ENCODE data around the gene ZNF785. TPM values are rescaled to one million over a fixed set of nuclear protein-coding genes. Genes with fewer than 3 reads are reported as not detected.
"Not testable (repeated sequence)": the region's sequence is repeated elsewhere in the genome, so short reads cannot be mapped to it uniquely, and the experiment has no call there.

The ZNF785 gene
- total RNA-seq, 2 donors from 2014 or later, result 14.9 to 17.8 TPM

DNA sequence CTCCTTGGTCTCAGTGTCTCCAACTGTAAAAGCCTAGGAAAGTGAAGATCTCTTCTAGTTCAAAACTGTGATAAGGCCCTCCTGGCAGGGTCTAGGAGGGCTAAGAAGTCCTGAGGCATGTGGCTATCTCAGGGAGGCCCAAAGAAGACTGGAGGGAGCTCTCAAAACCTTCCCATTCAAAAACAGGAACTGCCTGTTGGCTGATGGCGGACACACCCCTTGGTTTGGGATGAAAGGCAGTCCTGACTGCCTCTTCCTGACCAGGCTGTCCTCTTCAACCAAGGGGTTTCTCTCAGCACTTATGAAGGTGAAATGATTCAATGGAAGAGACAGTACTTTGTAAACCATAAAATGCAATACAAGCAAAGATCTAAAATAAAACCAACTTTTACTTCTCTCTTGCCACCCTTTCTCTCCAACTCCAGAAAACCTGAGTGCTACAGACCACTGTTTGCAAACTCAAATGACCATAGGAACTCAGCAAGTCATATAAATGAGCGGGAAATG, 32.1 kb downstream of the ZNF785 start:
- intact Hi-C loops (cut with DNase I, micrococcal nuclease), result no loop called here
- DNase-seq (no peak), ATAC-seq (no peak)

GRCh38 chr16:30552956-30553355, 32.5 kb downstream of the ZNF785 start:
- intact Hi-C loops (cut with DNase I, micrococcal nuclease), result no loop called here
- DNase-seq (no peak), ATAC-seq (no peak)

DNA sequence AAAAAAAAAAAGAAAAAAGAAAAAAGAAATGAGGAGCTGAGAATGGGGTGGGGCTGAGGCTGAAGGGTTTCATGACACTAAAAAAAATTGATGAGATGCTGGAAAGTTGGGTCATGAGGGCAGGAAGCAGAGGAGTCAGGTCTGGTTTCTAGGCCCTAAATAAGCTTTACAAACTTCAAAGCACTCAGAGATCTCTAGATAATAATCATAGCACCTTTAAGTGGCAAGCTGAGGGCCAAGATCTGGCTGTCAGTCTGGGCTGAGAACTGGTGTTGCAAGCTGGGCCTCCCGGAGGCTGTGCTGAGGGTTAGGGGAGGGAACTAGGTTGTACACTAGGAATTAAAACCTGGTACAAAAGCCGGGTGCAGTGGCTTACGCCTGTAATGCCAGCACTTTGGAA, 33.7 kb downstream of the ZNF785 start:
- DNase-seq (no peak), ATAC-seq (no peak)
- intact Hi-C loops (cut with DNase I, micrococcal nuclease), result no loop called here

DNA sequence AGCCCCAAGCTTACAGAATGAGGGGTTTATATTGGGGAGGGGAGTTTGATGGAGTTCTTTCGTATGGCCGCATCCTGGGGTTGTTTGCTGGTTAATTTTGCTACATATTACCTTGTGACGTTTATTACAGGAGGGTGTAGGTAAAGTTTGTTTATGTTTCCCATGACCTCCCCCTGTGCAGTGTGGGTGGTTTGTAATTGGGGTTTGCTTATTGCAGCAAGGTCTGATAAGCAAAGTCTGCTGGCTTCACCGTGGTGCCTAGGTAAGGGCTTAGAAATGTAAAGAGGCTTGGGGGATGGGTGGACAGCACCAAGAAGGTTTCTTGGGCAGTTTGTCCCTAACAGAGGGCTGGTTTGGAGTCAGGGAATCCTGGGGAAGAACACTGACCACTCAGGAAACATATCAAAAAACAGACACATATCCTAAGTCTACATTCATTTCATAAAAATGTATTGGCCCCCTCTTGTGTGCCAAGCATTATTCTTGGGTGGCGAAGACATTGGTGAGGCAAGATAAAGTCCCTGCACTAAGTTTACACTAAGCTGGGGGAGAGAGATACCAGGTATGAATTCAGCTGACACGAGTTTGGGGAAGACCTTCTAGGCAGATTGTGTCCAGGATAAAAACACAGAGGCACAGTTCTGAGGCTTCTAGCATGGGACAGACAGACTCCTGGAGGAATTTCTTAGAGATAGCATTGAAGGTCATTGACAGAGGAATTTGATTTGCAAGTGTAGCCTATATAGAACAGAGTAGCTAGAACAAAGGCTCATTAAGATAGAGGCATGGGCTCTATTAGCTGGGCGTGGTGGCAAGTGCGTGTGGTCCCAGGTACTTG, 36.9 kb downstream of the ZNF785 start:
- peak in 1 of 2 donors; percentile 32 for DNase-seq
- ATAC-seq, result peak; percentile 56
- intact Hi-C loops (cut with DNase I, micrococcal nuclease), result no loop called here

DNA sequence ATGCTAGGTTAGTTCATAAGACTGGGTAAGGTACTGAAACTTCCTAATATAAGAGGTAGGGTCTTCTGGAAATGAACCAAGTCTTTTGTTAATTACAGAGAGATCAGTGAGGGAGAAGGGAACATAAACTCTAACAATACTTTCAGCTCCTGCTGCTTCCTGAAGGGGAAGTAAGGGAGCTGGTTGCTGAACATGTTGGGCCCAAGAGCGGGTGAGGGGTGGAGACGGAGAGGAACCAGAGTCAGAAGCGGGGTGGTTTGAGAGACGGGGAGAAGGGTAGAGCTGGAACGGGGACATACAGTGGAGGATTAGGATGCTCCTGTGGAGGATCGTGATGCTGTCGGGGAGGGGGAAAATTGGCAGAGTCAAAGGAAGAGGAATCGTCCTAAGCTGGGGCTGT, 39.4 kb downstream of the ZNF785 start:
- intact Hi-C loops (cut with DNase I, micrococcal nuclease), result no loop called here
- ATAC-seq (no peak), DNase-seq (no peak)

DNA sequence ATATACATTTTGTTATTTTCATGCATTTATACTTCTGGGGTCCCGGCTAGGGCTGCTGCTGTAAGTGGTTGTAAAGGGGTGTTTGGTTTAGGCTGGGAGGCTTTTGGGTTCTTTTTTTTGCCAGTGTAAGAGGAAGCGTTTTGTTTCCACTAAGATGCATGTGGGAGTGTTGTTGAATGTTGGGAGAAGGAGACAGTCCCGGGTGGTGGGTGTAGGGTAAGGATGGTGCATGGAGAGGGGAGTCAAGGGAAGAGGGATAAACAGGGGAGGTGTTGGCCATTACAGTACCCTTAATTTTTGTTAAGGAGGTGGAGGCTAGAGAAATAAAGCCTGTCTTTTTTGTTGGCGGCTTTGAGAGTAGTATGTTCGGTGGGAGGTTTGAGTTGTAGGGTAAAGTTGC, 42.4 kb downstream of the ZNF785 start:
- no peak for DNase-seq
- intact Hi-C loops (cut with DNase I, micrococcal nuclease), result no loop called here
- ATAC-seq, result no peak

DNA sequence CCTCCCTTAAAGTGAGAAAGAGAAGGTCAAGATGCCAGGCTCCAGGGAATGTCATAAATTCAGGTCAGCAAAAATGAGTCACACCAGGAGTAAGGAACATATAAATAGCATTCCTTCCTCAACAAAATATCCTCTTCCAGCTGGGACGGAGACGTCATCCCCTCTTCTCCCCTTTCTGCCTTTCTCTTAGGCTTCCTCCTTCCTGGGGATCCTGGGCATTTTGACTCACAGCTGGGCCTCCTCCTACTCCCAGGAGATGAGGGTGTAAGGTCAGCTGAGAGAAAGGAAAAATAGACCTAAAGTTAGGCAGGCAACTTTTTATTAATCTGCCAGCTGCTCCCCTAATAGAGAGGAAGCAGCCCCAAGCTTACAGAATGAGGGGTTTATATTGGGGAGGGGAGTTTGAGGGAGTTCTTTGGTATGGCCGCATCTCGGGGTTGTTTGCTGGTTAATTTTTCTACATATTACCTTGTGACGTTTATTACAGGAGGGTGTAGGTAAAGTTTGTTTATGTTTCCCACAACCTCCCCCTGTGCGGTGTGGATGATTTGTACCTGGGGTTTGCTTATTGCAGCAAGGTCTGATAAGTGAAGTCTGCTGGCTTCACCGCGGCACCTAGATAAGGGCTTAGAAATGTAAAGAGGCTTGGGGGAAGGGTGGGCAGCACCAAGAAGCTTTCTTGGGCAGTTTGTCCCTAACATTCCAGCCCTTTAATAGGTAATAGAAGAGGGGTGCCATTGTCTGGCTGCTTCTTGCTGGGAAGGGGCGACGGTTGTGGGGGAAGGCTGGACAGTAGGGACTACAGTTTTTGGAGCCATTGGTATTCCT, 43.8 kb downstream of the ZNF785 start:
- ATAC-seq, result peak; percentile 69

GRCh38 chr16:30540916-30541464, 44.5 kb downstream of the ZNF785 start:
- ATAC-seq, result peak; percentile 68
- DNase-seq; intact Hi-C loops (cut with DNase I, micrococcal nuclease): not testable (repeated sequence)

More for the DNA sequence above, 43.8 kb downstream of the ZNF785 start:
- peak in 1 of 2 donors; percentile 65 for DNase-seq
- intact Hi-C loops (cut with DNase I, micrococcal nuclease), result no loop called here

- not testable (repeated sequence) for ATAC-seq
- intact Hi-C loops (cut with DNase I, micrococcal nuclease), result loop anchor here in 1 of 2 donors (10.0 kb wide), 1 partner anchor 95 kb away; the partner anchor contains the start of gene SEPHS2
Measured at GRCh38 chr16:30539986-30540526, 45.4 kb downstream of the ZNF785 start.

DNA sequence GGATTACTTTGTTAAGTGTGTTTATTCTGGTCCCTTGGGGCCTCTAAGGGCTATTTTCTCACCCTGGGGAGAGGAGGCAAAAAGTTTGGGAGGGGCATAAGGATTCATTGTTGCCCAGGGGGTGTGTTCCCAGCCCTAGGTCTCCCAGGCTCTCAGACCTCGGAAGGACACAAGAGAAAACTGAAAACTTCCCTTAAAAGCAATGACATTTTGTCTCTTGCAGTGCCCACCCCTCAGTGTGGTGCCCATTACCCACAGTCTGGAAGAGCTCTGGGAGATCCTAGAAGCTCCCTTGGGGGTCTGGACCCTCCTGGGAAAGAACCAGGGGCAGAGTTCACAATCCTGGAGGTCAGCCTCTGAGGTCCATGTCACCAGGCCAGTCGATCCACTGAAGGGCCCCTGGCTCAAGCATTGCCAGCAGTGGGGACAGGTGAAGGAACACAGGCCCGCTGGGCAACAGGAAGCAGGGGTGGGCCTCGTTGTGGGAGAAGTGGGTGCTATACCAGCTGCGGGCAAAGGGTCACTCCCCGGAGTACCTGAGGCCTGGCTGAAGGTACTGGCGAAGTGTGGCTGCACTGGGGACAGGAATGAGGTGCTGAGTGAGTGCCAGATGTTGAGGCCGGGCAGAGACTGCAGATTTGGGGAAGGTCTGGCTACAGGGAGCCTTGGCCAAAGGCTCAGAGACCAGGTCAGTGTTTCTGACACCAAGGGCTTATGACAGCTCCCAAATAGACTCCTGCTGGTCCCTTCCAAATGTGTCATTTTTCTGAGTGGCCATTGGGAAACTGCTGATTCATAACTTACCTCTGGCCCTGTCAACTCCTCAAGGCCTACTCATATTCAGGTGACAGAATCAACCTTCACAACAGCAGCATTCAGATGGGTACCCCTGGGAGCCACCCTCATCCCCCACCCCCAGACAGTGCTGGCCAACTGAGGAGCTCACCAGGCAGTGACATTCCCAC, 46.2 kb downstream of the ZNF785 start:
- intact Hi-C loops (cut with DNase I, micrococcal nuclease), result loop anchor here in 1 of 2 donors (10.0 kb wide), 1 partner anchor 94 kb away; the partner anchor contains the start of gene SEPHS2
- DNase-seq, result no peak
- ATAC-seq, result no peak

More at GRCh38 chr16:30539986-30540526, 45.4 kb downstream of the ZNF785 start:
- DNase-seq, result not testable (repeated sequence)

- not testable (repeated sequence) for DNase-seq, ATAC-seq
- intact Hi-C loops (cut with DNase I, micrococcal nuclease), result loop anchor here in 1 of 2 donors (10.0 kb wide), 1 partner anchor 92 kb away; the partner anchor contains the start of gene SEPHS2
Measured at GRCh38 chr16:30536391-30537024, 49.0 kb downstream of the ZNF785 start.

DNA sequence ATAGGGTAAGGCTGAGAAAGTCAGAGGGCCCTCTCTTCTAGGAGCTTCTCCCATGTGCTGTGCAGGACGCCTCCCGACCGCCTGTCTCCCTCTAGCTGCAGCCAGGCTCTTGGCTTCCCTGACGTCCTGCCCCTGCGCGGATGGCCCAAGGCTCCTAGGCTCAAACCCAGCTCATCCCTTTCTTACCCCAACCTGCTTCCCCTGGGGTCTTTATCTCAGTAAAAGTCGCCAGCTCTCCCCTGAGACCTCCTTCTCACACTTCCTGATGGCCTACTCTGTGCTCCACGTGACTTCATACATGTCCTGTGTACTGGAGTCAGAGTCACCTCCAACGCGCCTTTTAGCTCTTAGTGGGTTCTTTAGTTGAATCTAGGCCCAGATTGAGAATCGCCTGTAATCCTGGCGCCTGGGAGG, 49.7 kb downstream of the ZNF785 start:
- peak; percentile 84 to 85 for DNase-seq
- intact Hi-C loops (cut with DNase I, micrococcal nuclease), result loop anchor here in 1 of 2 donors (10.0 kb wide), 1 partner anchor 91 kb away; the partner anchor contains the start of gene SEPHS2
- ATAC-seq, result peak; percentile 73

GRCh38 chr16:30535106-30535776, 50.3 kb downstream of the ZNF785 start:
- intact Hi-C loops (cut with DNase I, micrococcal nuclease), result loop anchor here in 1 of 2 donors (10.0 kb wide), 1 partner anchor 90 kb away; the partner anchor contains the start of gene SEPHS2
- ATAC-seq, result peak; percentile 13
- DNase-seq, result no peak

DNA sequence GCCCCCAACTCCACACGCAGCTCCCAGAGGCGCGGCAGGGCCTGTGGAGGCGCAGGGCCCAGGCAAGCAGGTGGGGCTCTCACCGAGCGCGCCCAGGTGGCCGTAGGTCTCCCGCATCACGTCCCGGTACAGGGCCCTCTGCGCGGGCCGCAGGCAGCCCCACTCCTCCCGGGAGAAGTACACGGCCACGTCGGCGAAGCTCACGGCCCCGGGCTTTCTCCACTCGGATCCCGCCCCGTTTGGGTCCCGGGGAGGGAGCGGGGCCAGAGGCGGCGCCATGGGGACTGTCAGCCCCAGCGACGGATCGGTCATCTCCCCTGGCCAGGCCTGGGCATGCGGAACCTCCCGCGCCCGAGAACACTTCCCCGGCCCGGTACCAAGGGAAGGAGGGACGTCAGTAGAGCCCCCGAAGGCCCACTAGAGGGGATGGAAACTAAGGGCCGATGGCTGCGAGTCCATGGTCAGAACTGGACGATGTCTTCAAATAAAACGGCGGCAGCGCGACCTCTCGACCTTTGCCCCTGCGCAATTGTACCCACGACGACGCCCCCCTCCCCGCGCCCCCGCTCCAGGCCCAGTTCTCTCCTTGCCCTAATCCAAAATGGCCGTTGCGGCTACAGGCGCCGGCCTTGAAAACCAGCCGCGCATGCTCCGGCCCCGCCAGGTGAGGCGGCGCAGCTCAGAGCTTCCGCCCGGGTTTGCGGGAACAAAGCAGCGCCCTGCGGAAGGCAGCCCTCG, 51.0 kb downstream of the ZNF785 start, which contains the start of gene ZNF747:
ZNF747 (minus strand) TSS at position 491 of the 738 bp plus-strand sequence; CDS start at position 312, 179 bp downstream.
- DNase-seq (peak; percentile 92 to 93), ATAC-seq (peak; percentile 85)
- intact Hi-C loops (cut with DNase I, micrococcal nuclease), result loop anchor here in 1 of 2 donors (10.0 kb wide), 1 partner anchor 90 kb away; the partner anchor contains the start of gene SEPHS2

GRCh38 chr16:30533748-30534367, 51.6 kb downstream of the ZNF785 start:
- DNase-seq, result peak in 1 of 2 donors; percentile 28
- intact Hi-C loops (cut with DNase I, micrococcal nuclease), result loop anchor here in 1 of 2 donors (10.0 kb wide), 1 partner anchor 89 kb away; the partner anchor contains the start of gene SEPHS2
- ATAC-seq, result peak; percentile 22
